Suprapubic skin (tissue), 4 donors: ENCODE measurements around the gene SIRPA.

Experiments
- CTCF ChIP-seq, 2 donors: fragments of 200-600 bp in 1 of 2; fragments of 450-650 bp in 1 of 2; sonication (generic) in 1 of 2; IDR thresholded peaks; one replicate each; pipeline ENCODE4 v1.5.1; 2016 to 2019; ENCODE audit warnings: antibody characterized with exemption in 2 of 2, mild to moderate bottlenecking in 1 of 2, moderate library complexity in 1 of 2
- EP300 ChIP-seq: sonication (generic); formaldehyde crosslinking; IDR thresholded peaks from one replicate; pipeline ENCODE4 v1.6.1; 2017; ENCODE audit warnings: antibody characterized with exemption
- POLR2A ChIP-seq, 2 donors: fragments of 450-650 bp; IDR thresholded peaks; one replicate each; pipeline ENCODE4 v1.6.1; 2017; ENCODE audit warnings: antibody characterized with exemption in 2 of 2, mild to moderate bottlenecking in 2 of 2, moderate library complexity in 2 of 2
- POLR2AphosphoS5 ChIP-seq, 3 donors: sonication (generic); formaldehyde crosslinking; IDR thresholded peaks; one replicate each; pipeline ENCODE4 v1.6.1; 2017; ENCODE audit warnings: antibody characterized with exemption in 3 of 3

- no peak for TF ChIP-seq CTCF (IDR thresholded peaks at IDR 0.05)
- TF ChIP-seq POLR2AphosphoS5 (IDR thresholded peaks at IDR 0.05) = no peak
- TF ChIP-seq EP300 = no peak
- no peak for TF ChIP-seq POLR2A (IDR thresholded peaks at IDR 0.05)
Measured at GRCh38 chr20:1867495-1868260, 27.5 kb upstream of the SIRPA start.
